Measurements from ENCODE around the gene ADGRA1.

The ADGRA1 gene

DNA sequence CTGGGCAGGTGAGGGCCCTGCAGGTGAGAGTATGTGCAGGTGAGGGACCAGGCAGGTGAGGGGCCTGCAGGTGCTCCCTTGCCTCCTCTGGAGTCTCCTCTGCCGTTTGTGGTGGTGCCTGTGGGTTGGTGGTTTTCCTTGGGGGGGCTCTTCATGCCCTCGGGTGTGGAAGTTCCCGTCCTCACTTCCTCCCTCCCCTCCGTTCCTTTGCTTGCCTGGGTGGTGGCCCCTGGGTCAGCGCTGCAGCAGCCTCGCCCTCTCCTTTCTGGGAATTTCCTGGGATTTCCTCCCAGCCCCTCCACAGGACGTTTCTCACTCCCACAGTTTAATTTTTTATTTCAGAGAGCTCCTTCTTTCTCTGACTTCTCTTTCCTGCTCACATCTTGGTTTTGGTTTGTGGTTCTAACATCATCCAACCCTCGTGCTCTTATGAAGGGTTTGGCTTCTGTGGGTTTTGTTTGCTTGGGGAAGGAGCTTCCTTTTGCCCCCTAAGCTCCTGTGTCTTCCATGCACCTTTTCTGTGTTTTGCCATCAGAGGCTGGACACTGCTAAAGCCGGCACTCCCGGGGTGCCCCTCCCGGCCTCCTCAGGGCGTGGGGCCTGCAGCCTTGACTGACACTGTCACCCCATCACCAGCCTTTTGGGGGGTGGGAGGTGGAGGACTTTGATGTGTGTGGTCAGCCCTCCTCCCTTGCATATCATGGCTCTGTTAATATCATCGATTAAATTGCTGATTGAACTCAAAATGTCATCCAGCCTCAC, 29.2 kb upstream of the ADGRA1 start:
- no peak for DNase-seq

DNA sequence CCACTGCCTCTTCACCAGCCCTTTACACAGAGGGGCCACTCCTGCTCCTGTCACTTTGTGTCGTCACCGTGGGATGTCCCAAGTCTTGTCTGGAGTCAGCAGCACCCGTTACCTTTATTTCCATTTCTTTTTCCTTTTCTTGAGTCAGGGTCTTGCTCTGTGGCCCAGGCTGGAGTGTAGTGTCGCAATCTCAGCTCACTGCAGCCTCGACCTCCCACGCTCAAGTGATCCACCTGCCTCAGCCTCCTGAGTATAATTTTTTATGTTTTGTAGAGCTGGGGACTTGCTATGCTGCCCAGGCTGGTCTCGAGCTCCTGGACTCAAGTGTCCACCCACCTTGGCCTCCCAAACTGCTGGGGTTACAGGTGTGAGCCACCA, 28.6 kb upstream of the ADGRA1 start:
- no peak for DNase-seq

DNA sequence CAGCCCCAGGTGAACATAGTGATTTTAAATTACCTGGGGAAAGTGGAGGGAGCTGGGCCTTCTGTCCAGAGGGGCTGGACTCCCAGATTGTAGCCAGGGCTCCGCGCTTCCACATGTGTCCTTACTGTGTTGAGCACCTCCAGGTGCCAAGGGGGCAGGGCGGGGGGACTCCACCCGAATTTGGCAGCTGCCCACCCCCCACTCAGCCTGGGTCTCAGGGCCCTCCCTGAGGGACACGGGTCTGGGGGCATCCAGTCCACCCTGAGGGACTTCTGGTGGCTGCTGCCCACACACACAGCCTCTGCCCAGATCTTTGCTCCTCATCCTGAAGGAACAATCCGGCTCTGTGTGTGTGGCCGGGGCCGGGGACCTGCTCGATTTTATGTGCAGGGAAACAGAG, 28.2 kb upstream of the ADGRA1 start:
- DNase-seq: no peak

- DNase-seq: no peak
Observed at GRCh38 chr10:133060022-133060421, 27.7 kb upstream of the ADGRA1 start.

- no peak for DNase-seq
Observed at GRCh38 chr10:133060466-133060865, 27.3 kb upstream of the ADGRA1 start.

GRCh38 chr10:133060881-133061280, 26.8 kb upstream of the ADGRA1 start:
- DNase-seq: no peak

- no peak for DNase-seq
Observed at GRCh38 chr10:133061296-133062038, 26.3 kb upstream of the ADGRA1 start.

DNA sequence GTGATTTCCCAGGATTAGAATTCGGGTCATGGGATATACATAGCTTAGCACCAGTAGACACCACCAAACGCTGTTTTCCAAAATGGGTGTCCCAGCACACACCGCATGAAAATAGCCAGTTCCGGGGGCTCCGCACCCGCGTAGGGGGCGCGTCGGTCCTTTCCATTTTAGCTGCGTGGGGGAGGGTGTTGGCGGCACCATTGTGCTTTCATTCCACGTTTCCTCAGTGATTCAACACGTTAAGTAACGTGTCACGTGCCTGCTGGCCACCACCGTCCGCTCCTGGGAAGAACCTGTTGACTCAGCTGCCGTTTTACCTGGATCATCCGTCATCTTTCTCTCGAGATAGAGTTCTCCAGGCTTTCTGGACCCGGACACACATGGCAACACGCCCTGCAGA, 25.6 kb upstream of the ADGRA1 start:
- DNase-seq: no peak

DNA sequence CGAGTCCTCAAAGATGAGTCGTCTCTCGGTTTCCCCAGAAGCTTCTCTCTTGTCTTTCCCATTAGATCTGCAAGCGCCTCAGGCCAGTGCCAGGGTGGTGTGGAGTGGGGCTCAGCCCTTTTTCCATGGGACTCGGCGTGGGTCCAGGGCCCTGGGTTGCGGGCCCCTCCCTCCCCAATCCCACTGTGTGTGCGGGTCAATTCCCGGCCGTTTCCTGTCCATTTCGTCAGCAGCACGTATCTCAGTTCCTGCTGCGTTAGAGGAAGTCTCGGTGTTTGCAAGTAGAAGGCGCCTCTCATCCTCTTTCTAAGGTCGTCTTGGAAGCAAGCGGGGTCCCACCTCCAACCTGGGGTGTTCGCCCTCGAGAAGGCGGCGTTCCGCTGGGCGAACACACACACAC, 25.1 kb upstream of the ADGRA1 start:
- no peak for DNase-seq

GRCh38 chr10:133067149-133068105, 20.3 kb upstream of the ADGRA1 start:
- DNase-seq: no peak

- DNase-seq: no peak
Observed at GRCh38 chr10:133068111-133069032, 19.4 kb upstream of the ADGRA1 start.

DNA sequence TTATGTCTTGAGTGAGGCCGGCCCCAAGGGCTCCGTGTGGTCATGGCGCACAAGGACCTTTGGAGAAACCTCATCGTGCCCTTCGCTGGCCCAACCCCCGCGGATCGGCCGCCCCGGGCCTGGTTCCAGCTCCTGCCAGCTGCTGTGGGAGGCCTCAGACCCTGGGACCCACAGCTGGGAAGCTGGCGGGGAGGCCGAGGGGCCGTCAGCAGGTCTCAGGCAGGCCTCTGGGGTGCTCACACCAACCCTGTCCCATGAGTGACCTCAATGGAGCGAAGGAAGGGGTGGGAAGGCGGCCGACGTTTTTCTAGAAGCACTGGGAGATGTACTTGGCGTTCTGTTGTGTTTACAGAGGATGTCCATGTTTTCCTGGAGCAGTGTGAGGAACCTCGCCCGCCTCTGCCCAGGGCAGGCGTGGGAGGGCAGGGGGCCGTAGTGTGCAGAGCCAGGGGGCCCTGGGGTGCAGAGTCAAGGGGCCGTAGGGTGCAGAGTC, 18.6 kb upstream of the ADGRA1 start:
- DNase-seq: no peak

- DNase-seq: no peak
Observed at GRCh38 chr10:133070405-133070804, 17.3 kb upstream of the ADGRA1 start.

- no peak for DNase-seq
Observed at GRCh38 chr10:133070810-133071209, 16.9 kb upstream of the ADGRA1 start.

GRCh38 chr10:133071733-133072132, 16.0 kb upstream of the ADGRA1 start:
- no peak for DNase-seq

- no peak for DNase-seq
Observed at GRCh38 chr10:133072196-133072595, 15.5 kb upstream of the ADGRA1 start.

DNA sequence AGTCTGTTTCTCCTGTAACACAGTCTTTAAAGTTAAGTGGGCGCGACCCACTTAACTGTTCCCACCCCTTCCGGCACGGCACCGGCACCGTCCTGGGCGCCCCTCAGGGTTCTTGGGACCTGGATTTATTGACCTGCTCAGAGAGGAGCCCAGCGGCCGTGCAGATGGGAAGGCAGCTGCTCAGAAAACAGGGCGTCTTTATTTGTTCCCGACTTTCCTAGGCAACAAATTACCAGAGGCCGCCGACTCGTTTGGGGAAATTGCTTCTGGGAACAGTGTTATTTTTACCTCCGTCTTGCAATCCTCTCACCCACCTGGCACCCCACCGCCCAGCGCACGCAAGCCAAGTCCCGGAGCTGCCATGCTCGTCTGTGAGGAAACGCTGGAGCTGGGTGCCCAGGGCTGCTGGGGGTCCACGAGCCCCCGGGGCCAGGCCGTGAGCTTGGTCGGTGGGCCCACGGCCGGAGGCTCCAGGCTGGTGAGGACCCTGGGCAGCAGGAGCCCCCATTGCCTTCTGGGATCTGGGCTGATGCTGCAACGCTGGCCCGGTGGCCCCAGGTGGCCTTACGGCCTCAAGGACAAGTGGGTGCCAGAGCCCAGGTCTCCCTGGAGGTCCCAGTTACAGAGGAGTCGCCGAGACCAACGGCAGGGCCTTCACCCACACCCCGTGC, 14.9 kb upstream of the ADGRA1 start:
- no peak for DNase-seq

- no peak for DNase-seq
Observed at GRCh38 chr10:133075346-133076137, 12.2 kb upstream of the ADGRA1 start.

- DNase-seq: no peak
Observed at GRCh38 chr10:133076274-133077038, 11.3 kb upstream of the ADGRA1 start.
